Small intestine (tissue), 7 donors: ENCODE measurements around the gene DENND1A. TPM values are rescaled to one million over a fixed set of nuclear protein-coding genes. Genes with fewer than 3 reads are reported as not detected.

ENCODE experiments used
- DNase-seq, 2 donors: peaks; one replicate each; pipeline versions ENCODE4 v3.0.0 to v3.0.0-alpha.2; 2013
- FAIRE-seq: peaks from 2 replicates; lab custom pipeline; 2012; peaks lifted over from hg19 to GRCh38; lab: Jason Lieb, UNC
- H3K27ac ChIP-seq, 3 donors: one replicate each; pipeline ENCODE4 v1.5.1; 2013; ENCODE audit warnings: low read length in 2 of 3, mild to moderate bottlenecking in 2 of 3, control low read depth in 1 of 3, inconsistent platforms in 1 of 3, low read depth in 1 of 3, moderate library complexity in 1 of 3
- H3K27me3 ChIP-seq, 3 donors: one replicate each; pipeline ENCODE4 v1.6.1; 2013; ENCODE audit warnings: low read length in 3 of 3, inconsistent platforms in 1 of 3; ENCODE audit not compliant: control insufficient read depth in 3 of 3, insufficient read depth in 3 of 3
- H3K36me3 ChIP-seq, 3 donors: one replicate each; pipeline ENCODE4 v1.6.1; 2013; ENCODE audit warnings: low read length in 3 of 3, inconsistent platforms in 1 of 3, low read depth in 1 of 3, mild to moderate bottlenecking in 1 of 3, moderate library complexity in 1 of 3; ENCODE audit not compliant: control insufficient read depth in 3 of 3, insufficient read depth in 2 of 3
- H3K4me1 ChIP-seq, 3 donors: one replicate each; pipeline ENCODE4 v1.6.1; 2013; ENCODE audit warnings: low read length in 2 of 3, inconsistent platforms in 1 of 3, low read depth in 1 of 3, mild to moderate bottlenecking in 1 of 3, moderate library complexity in 1 of 3; ENCODE audit not compliant: control insufficient read depth in 3 of 3, insufficient read depth in 2 of 3
- H3K4me3 ChIP-seq, 3 donors: one replicate each; pipeline ENCODE4 v1.5.1; 2013; ENCODE audit warnings: low read length in 3 of 3, control low read depth in 1 of 3, inconsistent platforms in 1 of 3, low read depth in 1 of 3, mild to moderate bottlenecking in 1 of 3, moderate library complexity in 1 of 3
- H3K9me3 ChIP-seq, 2 donors: one replicate each; pipeline ENCODE4 v1.6.1; 2013; ENCODE audit warnings: low read depth in 1 of 2, low read length in 1 of 2; ENCODE audit not compliant: control insufficient read depth in 2 of 2, insufficient read depth in 1 of 2
- WGBS, 3 donors: extraction: QIAGEN DNeasy Blood & Tissue Kit; methylation state at CpG; one replicate each; pipeline ENCODE4 v1.1.7; 2013; 5-methylcytosine and 5-hydroxymethylcytosine counted together
- polyA plus RNA-seq, 4 donors: library from polyadenylated mRNA; stranded (reverse) in 3 of 4; unstranded in 1 of 4; fragments of 200-250 nt in 3 of 4; fragments of 120-200 nt in 1 of 4; gene quantifications; one replicate each; pipeline versions ENCODE4 v1.2.1 to v1.2.3, GENCODE V29; 2013
- donor health status: healthy with polysubstance abuse.
- donor health status: control.
- donor health status: control.
- donor health status: Bipolar disorder and iron deficiency.
- donor health status: healthy.

Gene DENND1A
- polyA plus RNA-seq, 4 donors = 11.5 to 43.4 (median 20.0) TPM

GRCh38 chr9:123353041-123353440 lies 576.9 kb downstream of the DENND1A start:
- FAIRE-seq = no peak
- Histone ChIP-seq H3K4me3 (no peak overlapping the region), H3K36me3 (no peaks in the 10 kb centered on the region), H3K4me1 (peaks cover 0 to 2% (median 0%) of the 10 kb centered on the region in 3 donors), H3K27me3 (peaks cover 0 to 17% (median 0%) of the 10 kb centered on the region in 3 donors), H3K27ac (no peak overlapping the region), H3K9me3 (no peaks in the 10 kb centered on the region)
- 54 to 63% (median 62%) methylated on average over 4 of the region's 4 CpGs for WGBS, 3 donors
- no peak for DNase-seq

GRCh38 chr9:123350590-123351310 lies 579.2 kb downstream of the DENND1A start:
- no peak overlapping the region for H3K4me3 ChIP-seq
- peaks cover 0 to 2% (median 0%) of the 10 kb centered on the region in 3 donors for H3K4me1 ChIP-seq
- no peaks in the 10 kb centered on the region for H3K9me3 ChIP-seq
- H3K36me3 ChIP-seq = no peaks in the 10 kb centered on the region
- FAIRE-seq (no peak), DNase-seq (no peak)
- 61 to 72% (median 70%) methylated on average over 8 of the region's 8 CpGs for WGBS, 3 donors
- no peak overlapping the region for H3K27ac ChIP-seq
- peaks cover 0 to 15% (median 0%) of the 10 kb centered on the region in 3 donors for H3K27me3 ChIP-seq

- FAIRE-seq (no peak), DNase-seq (peak; percentile 62 to 72)
- H3K4me1 ChIP-seq = peaks cover 0 to 2% (median 0%) of the 10 kb centered on the region in 3 donors
- peaks cover 0 to 15% (median 0%) of the 10 kb centered on the region in 3 donors for H3K27me3 ChIP-seq
- no peaks in the 10 kb centered on the region for H3K9me3 ChIP-seq
- H3K27ac ChIP-seq = no peak overlapping the region
- no peaks in the 10 kb centered on the region for H3K36me3 ChIP-seq
- no peak overlapping the region for H3K4me3 ChIP-seq
- WGBS, 3 donors = 12 to 24% (median 23%) methylated on average over 15 to 16 of the region's 16 CpGs
Measured at GRCh38 chr9:123349691-123350480, 580.0 kb downstream of the DENND1A start.

GRCh38 chr9:123349033-123349432 lies 580.9 kb downstream of the DENND1A start:
- Histone ChIP-seq H3K4me1 (no peaks in the 10 kb centered on the region), H3K4me3 (no peak overlapping the region), H3K9me3 (no peaks in the 10 kb centered on the region), H3K27me3 (peaks cover 0 to 15% (median 0%) of the 10 kb centered on the region in 3 donors), H3K36me3 (no peaks in the 10 kb centered on the region), H3K27ac (no peak overlapping the region)
- DNase-seq (no peak), FAIRE-seq (no peak)
- WGBS, 3 donors = 37 to 52% (median 45%) methylated on average over 3 of the region's 3 CpGs

GRCh38 chr9:123348317-123348992 lies 581.5 kb downstream of the DENND1A start:
- H3K4me1 ChIP-seq = no peaks in the 10 kb centered on the region
- 45 to 61% (median 47%) methylated on average over 9 of the region's 9 CpGs for WGBS, 3 donors
- H3K4me3 ChIP-seq = no peak overlapping the region
- no peaks in the 10 kb centered on the region for H3K36me3 ChIP-seq
- DNase-seq (no peak), FAIRE-seq (no peak)
- H3K27me3 ChIP-seq = peaks cover 0 to 12% (median 0%) of the 10 kb centered on the region in 3 donors
- H3K9me3 ChIP-seq = no peaks in the 10 kb centered on the region
- H3K27ac ChIP-seq = no peak overlapping the region

GRCh38 chr9:123347289-123348060 lies 582.5 kb downstream of the DENND1A start:
- H3K27ac ChIP-seq = no peak overlapping the region
- no peaks in the 10 kb centered on the region for H3K9me3 ChIP-seq
- WGBS, 3 donors = 46 to 82% (median 56%) methylated on average over 12 of the region's 12 CpGs
- H3K36me3 ChIP-seq = no peaks in the 10 kb centered on the region
- no peak overlapping the region for H3K4me3 ChIP-seq
- H3K27me3 ChIP-seq = peaks cover 0 to 12% (median 0%) of the 10 kb centered on the region in 3 donors
- DNase-seq = no peak
- H3K4me1 ChIP-seq = no peaks in the 10 kb centered on the region
- FAIRE-seq = no peak

- Histone ChIP-seq H3K36me3 (no peaks in the 10 kb centered on the region), H3K27me3 (peaks cover 0 to 12% (median 0%) of the 10 kb centered on the region in 3 donors), H3K4me3 (no peak overlapping the region), H3K9me3 (no peaks in the 10 kb centered on the region), H3K4me1 (no peaks in the 10 kb centered on the region), H3K27ac (no peak overlapping the region)
- 98 to 100% (median 99%) methylated on average over 3 of the region's 3 CpGs for WGBS, 3 donors
- DNase-seq (no peak), FAIRE-seq (no peak)
Measured at GRCh38 chr9:123346826-123347225, 583.1 kb downstream of the DENND1A start.
